ENCODE results near the gene DGCR2.
"Not testable (repeated sequence)": the region's sequence is repeated elsewhere in the genome, so short reads cannot be mapped to it uniquely, and the experiment has no call there.

The DGCR2 gene

GRCh38 chr22:18994701-18995326, 127.4 kb downstream of the DGCR2 start:
- Histone ChIP-seq H3K4me1 (ENCODE audit: control insufficient read depth, insufficient read depth, low read length) (no peaks in the 10 kb centered on the region), H3K27me3 (ENCODE audit: control insufficient read depth, insufficient read depth, low read length) (peaks cover 6% of the 10 kb centered on the region), H3K36me3 (ENCODE audit: control insufficient read depth, insufficient read depth, low read length) (no peaks in the 10 kb centered on the region), H3K4me3 (ENCODE audit: low read length) (no peak overlapping the region), H3K27ac (ENCODE audit: low read depth, low read length) (no peak overlapping the region), H3K9ac (ENCODE audit: low read length) (no peak overlapping the region)

GRCh38 chr22:18994056-18994455, 128.2 kb downstream of the DGCR2 start:
- H3K27me3 ChIP-seq (ENCODE audit: control insufficient read depth, insufficient read depth, low read length) = peaks cover 6% of the 10 kb centered on the region
- H3K4me1 ChIP-seq (ENCODE audit: control insufficient read depth, insufficient read depth, low read length) = no peaks in the 10 kb centered on the region

GRCh38 chr22:18992543-18993198, 129.5 kb downstream of the DGCR2 start:
- Histone ChIP-seq H3K4me3 (ENCODE audit: low read length) (no peak overlapping the region), H3K9ac (ENCODE audit: low read length) (no peak overlapping the region), H3K27me3 (ENCODE audit: control insufficient read depth, insufficient read depth, low read length) (peaks cover 3% of the 10 kb centered on the region), H3K27ac (ENCODE audit: low read depth, low read length) (no peak overlapping the region), H3K4me1 (ENCODE audit: control insufficient read depth, insufficient read depth, low read length) (no peaks in the 10 kb centered on the region), H3K36me3 (ENCODE audit: control insufficient read depth, insufficient read depth, low read length) (no peaks in the 10 kb centered on the region)

More at GRCh38 chr22:18994056-18994455, 128.2 kb downstream of the DGCR2 start:
- no peak overlapping the region for H3K27ac ChIP-seq (ENCODE audit: low read depth, low read length)
- no peak overlapping the region for H3K9ac ChIP-seq (ENCODE audit: low read length)
- no peaks in the 10 kb centered on the region for H3K36me3 ChIP-seq (ENCODE audit: control insufficient read depth, insufficient read depth, low read length)
- no peak overlapping the region for H3K4me3 ChIP-seq (ENCODE audit: low read length)

GRCh38 chr22:18991821-18992442, 130.3 kb downstream of the DGCR2 start:
- Histone ChIP-seq H3K36me3 (ENCODE audit: control insufficient read depth, insufficient read depth, low read length) (no peaks in the 10 kb centered on the region), H3K27ac (ENCODE audit: low read depth, low read length) (no peak overlapping the region), H3K9ac (ENCODE audit: low read length) (no peak overlapping the region), H3K27me3 (ENCODE audit: control insufficient read depth, insufficient read depth, low read length) (peaks cover 3% of the 10 kb centered on the region), H3K4me3 (ENCODE audit: low read length) (no peak overlapping the region), H3K4me1 (ENCODE audit: control insufficient read depth, insufficient read depth, low read length) (no peaks in the 10 kb centered on the region)

GRCh38 chr22:18991138-18991432, 131.1 kb downstream of the DGCR2 start:
- H3K27me3 ChIP-seq (ENCODE audit: control insufficient read depth, insufficient read depth, low read length) = peaks cover 3% of the 10 kb centered on the region
- no peaks in the 10 kb centered on the region for H3K4me1 ChIP-seq (ENCODE audit: control insufficient read depth, insufficient read depth, low read length)
- no peak overlapping the region for H3K9ac ChIP-seq (ENCODE audit: low read length)
- no peaks in the 10 kb centered on the region for H3K36me3 ChIP-seq (ENCODE audit: control insufficient read depth, insufficient read depth, low read length)
- no peak overlapping the region for H3K4me3 ChIP-seq (ENCODE audit: low read length)
- H3K27ac ChIP-seq (ENCODE audit: low read depth, low read length) = no peak overlapping the region

- no peak overlapping the region for H3K9ac ChIP-seq (ENCODE audit: low read length)
- no peak overlapping the region for H3K4me3 ChIP-seq (ENCODE audit: low read length)
- H3K4me1 ChIP-seq (ENCODE audit: control insufficient read depth, insufficient read depth, low read length) = no peaks in the 10 kb centered on the region
- H3K27me3 ChIP-seq (ENCODE audit: control insufficient read depth, insufficient read depth, low read length) = peaks cover 3% of the 10 kb centered on the region
- H3K36me3 ChIP-seq (ENCODE audit: control insufficient read depth, insufficient read depth, low read length) = no peaks in the 10 kb centered on the region
- no peak overlapping the region for H3K27ac ChIP-seq (ENCODE audit: low read depth, low read length)
Measured at GRCh38 chr22:18990355-18991137, 131.7 kb downstream of the DGCR2 start.

GRCh38 chr22:18988958-18989357, 133.3 kb downstream of the DGCR2 start:
- Histone ChIP-seq H3K4me1 (ENCODE audit: control insufficient read depth, insufficient read depth, low read length) (no peaks in the 10 kb centered on the region), H3K4me3 (ENCODE audit: low read length) (no peak overlapping the region), H3K27ac (ENCODE audit: low read depth, low read length) (no peak overlapping the region), H3K9ac (ENCODE audit: low read length) (no peak overlapping the region), H3K27me3 (ENCODE audit: control insufficient read depth, insufficient read depth, low read length) (no peaks in the 10 kb centered on the region), H3K36me3 (ENCODE audit: control insufficient read depth, insufficient read depth, low read length) (no peaks in the 10 kb centered on the region)

GRCh38 chr22:18987765-18988164, 134.4 kb downstream of the DGCR2 start:
- Histone ChIP-seq H3K27me3 (ENCODE audit: control insufficient read depth, insufficient read depth, low read length) (no peaks in the 10 kb centered on the region), H3K4me1 (ENCODE audit: control insufficient read depth, insufficient read depth, low read length) (no peaks in the 10 kb centered on the region), H3K4me3 (ENCODE audit: low read length) (no peak overlapping the region)

GRCh38 chr22:18987114-18987513, 135.1 kb downstream of the DGCR2 start:
- not testable (repeated sequence) for H3K27me3 ChIP-seq (ENCODE audit: control insufficient read depth, insufficient read depth, low read length); H3K4me1 ChIP-seq (ENCODE audit: control insufficient read depth, insufficient read depth, low read length); H3K4me3 ChIP-seq (ENCODE audit: low read length); H3K9ac ChIP-seq (ENCODE audit: low read length); H3K27ac ChIP-seq (ENCODE audit: low read depth, low read length); H3K36me3 ChIP-seq (ENCODE audit: control insufficient read depth, insufficient read depth, low read length)

More at GRCh38 chr22:18987765-18988164, 134.4 kb downstream of the DGCR2 start:
- H3K36me3 ChIP-seq (ENCODE audit: control insufficient read depth, insufficient read depth, low read length) = no peaks in the 10 kb centered on the region
- H3K9ac ChIP-seq (ENCODE audit: low read length) = no peak overlapping the region
- H3K27ac ChIP-seq (ENCODE audit: low read depth, low read length) = no peak overlapping the region

Data from rectal smooth muscle tissue (tissue), 1 donor.